Stomach smooth muscle (tissue), 2 donors: Measurements from ENCODE around the gene OR2T35.

ENCODE experiments used
- H3K27ac ChIP-seq: one replicate; pipeline ENCODE4 v1.7.0; 2013; ENCODE audit warnings: mild to moderate bottlenecking, low read length, inconsistent platforms
- H3K27me3 ChIP-seq, 2 donors: one replicate each; pipeline ENCODE4 v1.7.0; 2013; ENCODE audit warnings: low read length in 2 of 2; ENCODE audit not compliant: insufficient read depth in 2 of 2, control insufficient read depth in 1 of 2
- H3K36me3 ChIP-seq, 2 donors: one replicate each; pipeline ENCODE4 v1.7.0; 2013; ENCODE audit warnings: low read length in 2 of 2; ENCODE audit not compliant: control insufficient read depth in 2 of 2, insufficient read depth in 2 of 2
- H3K4me1 ChIP-seq: one replicate; pipeline ENCODE4 v1.7.0; 2013; ENCODE audit warnings: low read length; ENCODE audit not compliant: control insufficient read depth, insufficient read depth
- H3K4me3 ChIP-seq, 2 donors: one replicate each; pipeline ENCODE4 v1.7.0; 2013; ENCODE audit warnings: low read length in 2 of 2
- H3K9ac ChIP-seq, 2 donors: one replicate each; pipeline ENCODE4 v1.7.0; 2013; ENCODE audit warnings: low read length in 2 of 2, mild to moderate bottlenecking in 1 of 2
- H3K9me3 ChIP-seq, 2 donors: one replicate each; pipeline ENCODE4 v1.7.0; 2013; ENCODE audit warnings: low read length in 2 of 2; ENCODE audit not compliant: control insufficient read depth in 2 of 2
- donor health status: healthy.
- donor health status: Pancreatic carcinoma.

OR2T35 gene

GRCh38 chr1:248622570-248623001 is 22.5 kb downstream of the OR2T35 start:
- H3K36me3 ChIP-seq: no peaks in the 10 kb centered on the region
- H3K4me1 ChIP-seq: no peaks in the 10 kb centered on the region
- no peak overlapping the region for H3K27ac ChIP-seq
- H3K27me3 ChIP-seq: no peaks in the 10 kb centered on the region
- H3K4me3 ChIP-seq: no peak overlapping the region
- H3K9ac ChIP-seq: no peak overlapping the region
- no peaks in the 10 kb centered on the region for H3K9me3 ChIP-seq

- Histone ChIP-seq H3K27ac (no peak overlapping the region), H3K9ac (no peak overlapping the region), H3K36me3 (no peaks in the 10 kb centered on the region), H3K9me3 (no peaks in the 10 kb centered on the region), H3K4me1 (no peaks in the 10 kb centered on the region), H3K4me3 (no peak overlapping the region), H3K27me3 (no peaks in the 10 kb centered on the region)
Measured at GRCh38 chr1:248621770-248622169, 23.3 kb downstream of the OR2T35 start.

GRCh38 chr1:248618878-248619277 is 26.2 kb downstream of the OR2T35 start:
- Histone ChIP-seq H3K4me3 (no peak overlapping the region), H3K9ac (no peak overlapping the region)

GRCh38 chr1:248618119-248618518 is 27.0 kb downstream of the OR2T35 start:
- Histone ChIP-seq H3K9me3 (no peaks in the 10 kb centered on the region), H3K27ac (no peak overlapping the region), H3K4me3 (no peak overlapping the region), H3K27me3 (no peaks in the 10 kb centered on the region), H3K4me1 (no peaks in the 10 kb centered on the region), H3K9ac (no peak overlapping the region), H3K36me3 (no peaks in the 10 kb centered on the region)

More at GRCh38 chr1:248618878-248619277, 26.2 kb downstream of the OR2T35 start:
- Histone ChIP-seq H3K9me3 (no peaks in the 10 kb centered on the region), H3K27me3 (no peaks in the 10 kb centered on the region), H3K4me1 (no peaks in the 10 kb centered on the region), H3K27ac (no peak overlapping the region), H3K36me3 (no peaks in the 10 kb centered on the region)

GRCh38 chr1:248613742-248614141 is 31.3 kb downstream of the OR2T35 start:
- Histone ChIP-seq H3K9me3 (no peaks in the 10 kb centered on the region), H3K4me1 (no peaks in the 10 kb centered on the region), H3K27ac (no peak overlapping the region), H3K9ac (no peak overlapping the region), H3K36me3 (no peaks in the 10 kb centered on the region), H3K4me3 (no peak overlapping the region), H3K27me3 (peaks cover 0 to 3% of the 10 kb centered on the region in 2 donors)

GRCh38 chr1:248611883-248612414 is 33.1 kb downstream of the OR2T35 start:
- no peaks in the 10 kb centered on the region for H3K9me3 ChIP-seq
- no peaks in the 10 kb centered on the region for H3K36me3 ChIP-seq
- H3K27ac ChIP-seq: no peak overlapping the region
- no peaks in the 10 kb centered on the region for H3K4me1 ChIP-seq
- H3K27me3 ChIP-seq: peaks cover 0 to 3% of the 10 kb centered on the region in 2 donors
- H3K9ac ChIP-seq: no peak overlapping the region
- H3K4me3 ChIP-seq: no peak overlapping the region

- no peaks in the 10 kb centered on the region for H3K9me3 ChIP-seq
Measured at GRCh38 chr1:248610301-248610700, 34.8 kb downstream of the OR2T35 start.

GRCh38 chr1:248599396-248599795 is 45.7 kb downstream of the OR2T35 start:
- H3K9me3 ChIP-seq: peaks cover 0 to 2% of the 10 kb centered on the region in 2 donors
- no peaks in the 10 kb centered on the region for H3K36me3 ChIP-seq
- H3K27me3 ChIP-seq: no peaks in the 10 kb centered on the region
- no peak overlapping the region for H3K27ac ChIP-seq
- no peak overlapping the region for H3K9ac ChIP-seq
- H3K4me1 ChIP-seq: no peaks in the 10 kb centered on the region
- H3K4me3 ChIP-seq: no peak overlapping the region

More at GRCh38 chr1:248610301-248610700, 34.8 kb downstream of the OR2T35 start:
- no peak overlapping the region for H3K4me3 ChIP-seq
- no peak overlapping the region for H3K9ac ChIP-seq
- peaks cover 0 to 3% of the 10 kb centered on the region in 2 donors for H3K27me3 ChIP-seq
- no peaks in the 10 kb centered on the region for H3K4me1 ChIP-seq
- H3K27ac ChIP-seq: no peak overlapping the region
- no peaks in the 10 kb centered on the region for H3K36me3 ChIP-seq

GRCh38 chr1:248597589-248597988 is 47.5 kb downstream of the OR2T35 start, which contains the start of gene OR2T10:
TSS of gene OR2T10 (minus strand) at chr1:248597700. CDS start at chr1:248593768, 3,932 bp downstream.
- Histone ChIP-seq H3K9ac (no peak within 1 kb of the TSS), H3K9me3 (peaks cover 0 to 2% of the 10 kb centered on the region in 2 donors), H3K4me1 (no peaks in the 10 kb centered on the region)

GRCh38 chr1:248596615-248597014 is 48.5 kb downstream of the OR2T35 start:
- Histone ChIP-seq H3K4me3 (no peak overlapping the region), H3K9me3 (no peaks in the 10 kb centered on the region), H3K27me3 (no peaks in the 10 kb centered on the region), H3K9ac (no peak overlapping the region), H3K27ac (no peak overlapping the region), H3K36me3 (no peaks in the 10 kb centered on the region), H3K4me1 (no peaks in the 10 kb centered on the region)

More at GRCh38 chr1:248597589-248597988, 47.5 kb downstream of the OR2T35 start, which contains the start of gene OR2T10:
- Histone ChIP-seq H3K4me3 (no peak within 1 kb of the TSS), H3K27ac (no peak within 1 kb of the TSS), H3K36me3 (no peaks in the 10 kb centered on the region), H3K27me3 (no peaks in the 10 kb centered on the region)

- H3K4me3 ChIP-seq: no peak overlapping the region
- H3K27me3 ChIP-seq: no peaks in the 10 kb centered on the region
- H3K4me1 ChIP-seq: no peaks in the 10 kb centered on the region
- H3K27ac ChIP-seq: no peak overlapping the region
- no peaks in the 10 kb centered on the region for H3K9me3 ChIP-seq
- H3K9ac ChIP-seq: no peak overlapping the region
- no peaks in the 10 kb centered on the region for H3K36me3 ChIP-seq
Measured at GRCh38 chr1:248593226-248593625, 51.9 kb downstream of the OR2T35 start.
